IMR-90 (cell line): ENCODE measurements around the gene CTRB1. TPM values are rescaled to one million over a fixed set of nuclear protein-coding genes. Genes with fewer than 3 reads are reported as not detected.

Experiments used
- ATAC-seq: fragments of 200-7000 bp; cut with Tn5 transposase; 2 replicates; pipeline ENCODE4 v1.9.1; 2020; ENCODE audit warnings: low read depth, mild to moderate bottlenecking, moderate library complexity
- BruUV-seq: library from RNA; stranded (reverse); fragments of 400-500 nt; replicated peaks from 2 replicates; lab custom pipeline; 2021; lab: Mats Ljungman, UMichigan
- CTCF ChIA-PET: fragments of 300-600 bp; formaldehyde crosslinking; extraction: SDS; loops from one replicate; lab custom pipeline; 2021; ENCODE audit warnings: antibody characterized with exemption; lab: Yijun Ruan, JAX
- POLR2A ChIA-PET: fragments of 300-600 bp; sonication (Branson Sonifier 250); formaldehyde crosslinking; loops from one replicate; lab custom pipeline; 2022; ENCODE audit warnings: antibody characterized with exemption; ENCODE audit not compliant: unreplicated experiment; lab: Charles Lee
- DNase-seq: peaks from one replicate; pipeline ENCODE4 v3.0.0; 2013
- H2AFZ ChIP-seq: replicated peaks from 2 replicates; pipeline ENCODE3; 2013; ENCODE audit warnings: low read length, mild to moderate bottlenecking; ENCODE audit not compliant: poor library complexity
- H2AK5ac ChIP-seq: 2 replicates; pipeline ENCODE4 v1.6.1; 2013; ENCODE audit warnings: low read depth, low read length, inconsistent platforms
- H2AK9ac ChIP-seq: replicated peaks from 2 replicates; pipeline ENCODE3; 2013; ENCODE audit warnings: mild to moderate bottlenecking, low read depth, low read length, moderate library complexity; ENCODE audit not compliant: poor library complexity
- H2BK120ac ChIP-seq: 2 replicates; pipeline ENCODE4 v1.6.1; 2013; ENCODE audit warnings: low read depth, low read length, inconsistent platforms
- H2BK15ac ChIP-seq: 3 replicates; pipeline ENCODE4 v1.6.1; 2013; ENCODE audit warnings: low read depth, low read length, inconsistent platforms
- H2BK20ac ChIP-seq: 2 replicates; pipeline ENCODE4 v1.6.1; 2013; ENCODE audit warnings: low read depth, mild to moderate bottlenecking, inconsistent platforms, low read length, moderate library complexity
- H2BK5ac ChIP-seq: 2 replicates; pipeline ENCODE4 v1.6.1; 2013; ENCODE audit warnings: mild to moderate bottlenecking, low read depth, low read length, inconsistent platforms; ENCODE audit not compliant: poor library complexity, severe bottlenecking
- H3K14ac ChIP-seq: replicated peaks from 2 replicates; pipeline ENCODE4 v1.6.1; 2013; ENCODE audit warnings: low read depth, low read length, inconsistent platforms
- H3K18ac ChIP-seq: 2 replicates; pipeline ENCODE4 v1.6.1; 2013; ENCODE audit warnings: low read depth, low read length, control low read depth
- H3K23ac ChIP-seq: 2 replicates; pipeline ENCODE4 v1.6.1; 2013; ENCODE audit warnings: low read depth, low read length, inconsistent platforms
- H3K27ac ChIP-seq: 2 replicates; pipeline ENCODE4 v1.5.1; 2013; ENCODE audit warnings: mild to moderate bottlenecking, control low read depth, low read length; ENCODE audit not compliant: insufficient read depth
- H3K27me3 ChIP-seq: 2 replicates; pipeline ENCODE4 v1.6.1; 2013; ENCODE audit warnings: low read length; ENCODE audit not compliant: control insufficient read depth, insufficient read depth
- H3K36me3 ChIP-seq: 2 replicates; pipeline ENCODE4 v1.6.1; 2013; ENCODE audit warnings: low read length, mixed read lengths; ENCODE audit not compliant: control insufficient read depth, insufficient read depth
- H3K4ac ChIP-seq: 2 replicates; pipeline ENCODE4 v1.6.1; 2013; ENCODE audit warnings: low read depth, low read length, inconsistent platforms
- H3K4me1 ChIP-seq: 2 replicates; pipeline ENCODE4 v1.6.1; 2013; ENCODE audit warnings: low read length, mixed read lengths; ENCODE audit not compliant: control insufficient read depth, insufficient read depth
- H3K4me2 ChIP-seq: 2 replicates; pipeline ENCODE4 v1.6.1; 2013; ENCODE audit warnings: low read depth, mild to moderate bottlenecking, control low read depth, low read length, moderate library complexity
- H3K4me3 ChIP-seq: 2 replicates; pipeline ENCODE4 v1.5.1; 2013; ENCODE audit warnings: low read depth, mild to moderate bottlenecking, control low read depth, low read length, moderate library complexity; ENCODE audit not compliant: insufficient read depth
- H3K56ac ChIP-seq: 2 replicates; pipeline ENCODE4 v1.6.1; 2013; ENCODE audit warnings: low read length, inconsistent platforms; ENCODE audit not compliant: insufficient read depth; ENCODE audit errors: extremely low read depth
- H3K79me1 ChIP-seq, 2 experiments: 2 replicates each; pipeline ENCODE4 v1.6.1; 2013; ENCODE audit warnings: low read length in 2 of 2, inconsistent platforms in 1 of 2, low read depth in 1 of 2
- H3K9ac ChIP-seq: 2 replicates; pipeline ENCODE4 v1.6.1; 2013; ENCODE audit warnings: low read depth, low read length, control low read depth
- H3K9me1 ChIP-seq: 2 replicates; pipeline ENCODE4 v1.6.1; 2013; ENCODE audit warnings: low read length, inconsistent platforms; ENCODE audit not compliant: insufficient read depth
- H3K9me3 ChIP-seq: 2 replicates; pipeline ENCODE4 v1.6.1; 2013; ENCODE audit warnings: low read length; ENCODE audit not compliant: control insufficient read depth, insufficient read depth
- H4K20me1 ChIP-seq: 2 replicates; pipeline ENCODE4 v1.6.1; 2013; ENCODE audit warnings: low read length, inconsistent platforms; ENCODE audit not compliant: insufficient read depth
- H4K5ac ChIP-seq: 2 replicates; pipeline ENCODE4 v1.6.1; 2013; ENCODE audit warnings: mild to moderate bottlenecking, low read depth, low read length, control low read depth
- H4K8ac ChIP-seq, 2 experiments: 2 replicates each; pipeline ENCODE4 v1.6.1; 2013; ENCODE audit warnings: low read depth in 2 of 2, low read length in 2 of 2, control low read depth in 1 of 2, inconsistent platforms in 1 of 2
- H4K91ac ChIP-seq: 2 replicates; pipeline ENCODE4 v1.6.1; 2013; ENCODE audit warnings: low read depth, low read length, inconsistent platforms; ENCODE audit not compliant: insufficient read depth
- CEBPB ChIP-seq: IDR thresholded peaks from 2 replicates; pipeline ENCODE4 v1.6.1; 2012; ENCODE audit warnings: low read depth, low read length, improper control_type of control experiment
- POLR2A ChIP-seq: IDR thresholded peaks from 2 replicates; pipeline ENCODE4 v1.6.1; 2012; ENCODE audit warnings: mild to moderate bottlenecking, low read depth, low read length
- SMC3 ChIP-seq: fragments of 150-350 bp; IDR thresholded peaks from 2 replicates; pipeline ENCODE4 v1.6.1; 2016; ENCODE audit warnings: low read depth, mild to moderate bottlenecking, antibody characterized with exemption, low read length, moderate library complexity
- WGBS, 2 experiments: methylation state at CpG; one replicate each; pipeline versions ENCODE4 v1.1.5 to v1.1.7; 2013; ENCODE audit warnings: missing lambda C conversion rate in 2 of 2; ENCODE audit not compliant: insufficient read length in 1 of 2; ENCODE audit errors: extremely low coverage in 2 of 2; 5-methylcytosine and 5-hydroxymethylcytosine counted together
- dilution Hi-C: fragments of 300-500 bp; cut with HindIII; formaldehyde crosslinking; loops from one replicate; pipeline ENCODE4 v1.14.3; 2018; ENCODE audit warnings: low sequenced_read_pairs; ENCODE audit not compliant: unreplicated experiment
- in situ Hi-C: fragments of 300-500 bp; cut with MboI; formaldehyde crosslinking; loops from 3 replicates; pipeline ENCODE4 v1.14.3; 2019; ENCODE audit warnings: low sequenced_read_pairs, inconsistent platforms, mixed read lengths
- intact Hi-C: fragments of 100-400 bp; cut with micrococcal nuclease; formaldehyde crosslinking; loops from 2 replicates; pipeline ENCODE4 v1.10.0; 2022
- polyA plus RNA-seq, 3 experiments: library from polyadenylated mRNA; depleted of rRNA; stranded (reverse); fragments of >200 nt; gene quantifications; 2 replicates each; pipeline ENCODE4 v1.2.3, GENCODE V29; 2012; ENCODE audit warnings: low replicate concordance in 1 of 3
- total RNA-seq: library from RNA; depleted of rRNA; stranded (reverse); fragments of >200 nt; gene quantifications from 2 replicates; pipeline ENCODE4 v1.2.3, GENCODE V29; 2012

Gene CTRB1
- total and polyA plus RNA-seq, 2 of the 4 experiments (the other 2 are of a cell fraction): not detected

- Histone ChIP-seq H2BK20ac (no peak overlapping the region), H3K36me3 (peaks cover 5% of the 10 kb centered on the region; the same call in 1 of the 2 replicates), H4K91ac (no peak overlapping the region), H3K4me1 (peaks cover 72% of the 10 kb centered on the region), H2AFZ (no peak overlapping the region), H3K9me1 (peaks cover 45% of the 10 kb centered on the region), H3K4me3 (no peak overlapping the region), H3K23ac (peak overlapping the region; percentile 87), H3K9ac (peak overlapping the region; percentile 7; the same call in 1 of the 2 replicates), H3K4me2 (peak overlapping the region; percentile 86; the same call in 1 of the 2 replicates), H2AK9ac (peak overlapping the region; percentile 73), H4K5ac (no peak overlapping the region), H3K27ac (peak overlapping the region; percentile 93), H3K14ac (peak overlapping the region; percentile 72), H2AK5ac (peak overlapping the region; percentile 64), H3K18ac (no peak overlapping the region), H3K79me1 (peaks cover 4 to 57% of the 10 kb centered on the region in 2 experiments; a peak in 3 of 4 replicates), H4K8ac (peak overlapping the region in 1 of 2 experiments; percentile 6; a peak in 1 of 4 replicates), H3K4ac (peak overlapping the region; percentile 85), H2BK5ac (peak overlapping the region; percentile 87), H4K20me1 (peaks cover 74% of the 10 kb centered on the region), H2BK15ac (no peak overlapping the region), H3K27me3 (no peaks in the 10 kb centered on the region), H2BK120ac (0 out of 2 replicates have a peak overlapping the region, but pooled peaks have one; percentile 25), H3K56ac (no peak overlapping the region), H3K9me3 (no peaks in the 10 kb centered on the region)
- in situ Hi-C loops (no loop called here), intact Hi-C loops (no loop called here), dilution Hi-C loops (no loop called here)
- CTCF ChIA-PET: interaction anchor here (0.6 kb wide), 1 partner anchor 1180 kb away, joined by 3 read pairs; no protein-coding TSS in a partner anchor
- TF ChIP-seq POLR2A (peak; percentile 27; the same call in 1 of the 2 replicates), CEBPB (no peak), SMC3 (no peak)
- no TSS peak for BruUV-seq
- POLR2A ChIA-PET: interaction anchor here (0.5 kb wide), 1 partner anchor 146 kb away, joined by 3 read pairs; no protein-coding TSS in a partner anchor
- ATAC-seq (no peak), DNase-seq (no peak)
- 92% methylated on average over 6 of the region's 17 CpGs; no CpG with 5 or more reads in 1 of the 2 experiments for WGBS, 2 experiments
Measured at GRCh38 chr16:75248536-75249380, 30.0 kb downstream of the CTRB1 start.
